HG02973 (cell line): ENCODE measurements around the gene UBE3B.
"Not testable (repeated sequence)": the region's sequence is repeated elsewhere in the genome, so short reads cannot be mapped to it uniquely, and the experiment has no call there.

Experiments used
- ATAC-seq: cut with Tn5 transposase; IDR thresholded peaks from one replicate; pipeline ENCODE4 v1.9.1; 2021; ENCODE audit warnings: moderate library complexity; ENCODE audit not compliant: unreplicated experiment

Gene UBE3B

DNA sequence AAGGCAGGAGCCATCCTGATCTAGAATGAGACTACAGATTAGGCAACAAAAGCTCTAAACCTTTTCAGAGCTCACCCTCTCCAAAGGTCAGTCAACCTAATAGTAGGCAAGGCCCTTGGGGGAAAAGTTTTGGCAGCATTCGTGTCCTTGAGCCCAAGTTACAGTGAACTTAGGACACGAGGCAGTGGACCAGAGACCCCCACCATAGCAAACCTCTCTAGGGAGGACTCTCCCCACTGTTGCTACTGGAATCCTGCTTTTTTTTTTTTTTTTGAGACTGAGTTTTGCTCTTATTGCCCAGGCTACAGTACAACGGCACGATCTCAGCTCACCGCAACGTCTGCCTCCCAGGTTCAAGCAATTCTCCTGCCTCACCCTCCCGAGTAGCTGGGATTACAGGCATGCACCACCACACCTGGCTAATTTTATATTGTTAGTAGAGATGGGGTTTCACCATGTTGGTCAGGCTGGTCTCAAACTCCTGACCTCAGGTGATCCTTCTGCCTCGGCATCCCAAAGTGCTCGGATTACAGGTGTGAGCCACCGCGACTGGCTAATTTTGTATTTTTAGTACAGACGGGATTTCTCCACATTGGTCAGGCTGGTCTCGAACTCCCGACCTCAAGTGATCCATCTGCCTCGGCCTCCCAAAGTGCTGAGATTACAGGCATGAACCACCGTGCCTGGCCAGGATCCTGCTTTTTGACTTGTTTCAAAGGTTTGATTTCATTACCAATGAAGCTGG, 3.7 kb upstream of the UBE3B start:
- ATAC-seq = not testable (repeated sequence)

- ATAC-seq = no peak
Observed at GRCh38 chr12:109475121-109475520, 2.3 kb upstream of the UBE3B start.

GRCh38 chr12:109475993-109476806, 1.2 kb upstream of the UBE3B start:
- ATAC-seq = no peak

DNA sequence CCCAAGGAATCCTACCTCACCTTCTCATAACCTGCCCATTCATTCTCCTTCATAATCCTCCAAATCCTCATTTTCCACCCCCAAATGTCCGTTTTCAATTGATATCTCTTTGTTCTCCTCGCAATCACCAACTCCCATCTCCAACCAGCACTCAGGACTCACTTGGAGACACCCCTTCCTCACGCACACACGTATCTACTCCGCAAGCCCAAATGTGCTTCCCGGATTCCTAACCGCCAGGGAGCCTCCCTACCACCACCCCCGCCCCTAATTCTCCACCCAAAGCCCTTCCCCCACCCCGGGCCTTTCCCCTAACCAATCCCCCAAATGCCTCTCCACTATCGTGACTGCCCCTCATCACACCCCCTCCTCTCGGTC, 638 bp upstream of the UBE3B start:
- no peak for ATAC-seq

GRCh38 chr12:109477963-109478315, 505 bp downstream of the UBE3B start:
- no peak for ATAC-seq

GRCh38 chr12:109479761-109480160, 2.3 kb downstream of the UBE3B start:
- no peak for ATAC-seq

- ATAC-seq = no peak
Observed at GRCh38 chr12:109480356-109480755, 2.9 kb downstream of the UBE3B start.

GRCh38 chr12:109481863-109482262, 4.4 kb downstream of the UBE3B start:
- ATAC-seq = no peak

DNA sequence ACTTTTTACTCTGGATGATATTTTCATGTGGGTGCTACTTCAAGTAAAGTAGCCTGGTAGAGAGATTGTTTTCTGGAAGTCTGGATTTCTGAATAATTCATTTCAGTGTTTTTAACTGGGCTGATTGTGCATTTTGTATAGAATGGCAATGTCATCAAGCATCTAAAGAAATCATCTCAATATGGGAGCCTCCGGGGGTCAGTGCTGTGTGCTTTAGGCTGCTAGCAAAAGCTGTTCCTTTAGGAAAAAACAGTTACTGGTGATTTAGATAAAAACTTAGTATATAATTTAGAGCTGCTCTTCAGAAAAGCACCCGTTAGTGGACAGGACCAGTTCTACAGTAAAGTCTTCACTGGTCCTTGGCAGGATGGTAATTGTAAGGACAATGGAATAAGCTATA, 5.1 kb downstream of the UBE3B start:
- no peak for ATAC-seq

DNA sequence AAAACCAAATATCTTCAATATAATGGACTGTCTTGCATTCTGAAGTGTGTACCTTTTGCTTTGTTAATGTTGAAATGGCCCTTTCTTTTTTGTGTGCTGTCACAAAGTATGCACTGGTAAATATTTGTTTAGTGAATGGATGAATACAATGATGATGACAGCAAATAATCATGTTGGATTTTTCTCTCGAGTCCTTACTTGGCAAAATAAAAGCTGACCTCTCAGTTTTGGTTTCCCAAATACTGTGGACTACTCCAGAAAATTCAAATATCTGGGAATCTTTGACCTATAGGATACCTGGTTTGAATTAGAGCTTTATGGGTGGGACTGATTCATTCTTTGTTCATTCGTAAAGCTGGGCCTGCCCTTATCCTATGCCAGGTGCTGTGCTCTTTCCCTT, 5.5 kb downstream of the UBE3B start:
- ATAC-seq = no peak

DNA sequence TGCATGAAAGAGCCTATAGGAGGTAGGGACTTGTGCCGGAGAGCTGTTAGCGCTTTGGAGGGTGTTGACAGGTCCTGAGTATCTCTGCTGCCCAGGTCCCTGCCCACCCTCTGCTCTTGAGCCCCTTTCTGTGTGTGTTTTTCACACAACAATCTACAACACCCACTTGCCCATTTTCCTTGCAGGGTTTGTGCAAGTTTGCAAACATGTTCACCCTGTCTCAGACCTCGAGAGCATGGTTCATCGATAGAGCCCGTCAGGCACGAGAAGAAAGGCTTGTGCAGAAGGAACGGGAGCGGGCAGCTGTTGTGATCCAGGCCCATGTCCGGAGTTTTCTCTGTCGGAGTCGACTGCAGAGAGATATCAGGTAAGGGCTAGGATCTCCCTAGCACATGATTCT, 5.9 kb downstream of the UBE3B start:
- no peak for ATAC-seq

- no peak for ATAC-seq
Observed at GRCh38 chr12:109485201-109485600, 7.8 kb downstream of the UBE3B start.

DNA sequence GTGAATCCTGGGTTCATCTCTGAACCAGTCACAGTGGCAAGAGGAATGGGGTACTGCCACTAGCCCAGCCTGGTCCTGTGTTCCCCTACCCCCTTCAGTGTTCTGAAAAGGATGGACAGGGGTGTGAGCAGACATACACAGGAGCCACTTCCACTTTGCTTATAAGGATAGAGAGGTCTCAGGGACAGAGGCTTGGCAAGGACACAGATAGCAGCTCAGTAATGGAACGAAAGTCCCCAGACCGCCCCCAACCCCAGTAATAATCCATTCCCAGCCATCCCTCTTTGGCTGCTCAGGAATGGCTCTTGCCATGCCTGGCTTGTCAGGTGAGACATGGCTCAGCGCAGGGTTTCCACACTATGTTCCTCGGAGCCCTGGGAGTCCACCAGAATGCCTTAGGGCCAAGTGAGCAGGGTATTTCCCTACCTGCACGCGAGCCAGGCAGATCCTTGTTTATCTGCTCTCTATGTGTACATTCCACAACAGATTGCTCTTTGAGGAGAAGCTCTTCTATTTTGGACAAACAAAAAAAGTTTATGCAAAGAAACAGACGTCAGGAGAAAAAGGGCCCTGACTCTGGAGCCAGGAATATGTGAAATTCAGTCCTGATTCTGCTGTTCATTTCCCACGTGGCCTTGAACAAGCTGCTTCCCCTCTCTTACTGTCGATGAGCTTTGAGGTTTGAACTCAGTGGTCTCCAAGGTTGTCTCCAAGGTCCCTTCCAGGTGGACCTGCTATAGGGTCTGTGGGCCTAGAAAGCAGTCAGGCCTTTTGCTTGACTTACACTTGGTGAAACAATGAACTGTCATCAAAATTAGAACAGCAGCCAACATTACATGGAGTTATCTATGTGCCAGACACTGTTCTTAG, 10.0 kb downstream of the UBE3B start:
- no peak for ATAC-seq

DNA sequence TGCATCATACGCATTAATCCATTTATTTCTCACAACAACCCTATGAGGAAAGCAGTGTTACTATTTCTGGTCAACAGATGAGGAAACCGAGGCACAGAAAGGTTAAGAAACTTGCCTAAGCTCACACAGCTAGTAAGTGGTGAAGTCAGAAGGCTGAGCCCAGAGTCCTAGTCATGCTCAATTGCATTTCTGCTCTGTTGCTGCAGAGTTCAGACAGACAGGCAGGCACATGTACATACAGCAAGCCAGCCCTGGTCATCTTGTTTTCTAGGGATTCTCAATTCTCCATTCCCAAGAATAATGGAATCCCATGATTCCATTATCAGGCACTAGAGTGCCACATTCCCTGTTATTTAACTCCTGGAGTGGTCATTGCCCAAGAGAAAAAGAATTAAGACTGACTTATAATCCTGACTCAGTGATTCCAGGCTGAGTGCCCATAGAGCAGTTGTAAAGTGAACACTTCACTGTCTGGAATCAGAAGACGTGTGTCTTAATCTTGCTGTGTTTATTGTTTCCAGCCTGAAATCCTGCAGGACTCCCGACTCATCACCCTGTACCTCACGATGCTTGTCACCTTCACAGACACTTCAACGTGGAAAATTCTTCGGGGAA, 10.7 kb downstream of the UBE3B start:
- ATAC-seq = no peak

DNA sequence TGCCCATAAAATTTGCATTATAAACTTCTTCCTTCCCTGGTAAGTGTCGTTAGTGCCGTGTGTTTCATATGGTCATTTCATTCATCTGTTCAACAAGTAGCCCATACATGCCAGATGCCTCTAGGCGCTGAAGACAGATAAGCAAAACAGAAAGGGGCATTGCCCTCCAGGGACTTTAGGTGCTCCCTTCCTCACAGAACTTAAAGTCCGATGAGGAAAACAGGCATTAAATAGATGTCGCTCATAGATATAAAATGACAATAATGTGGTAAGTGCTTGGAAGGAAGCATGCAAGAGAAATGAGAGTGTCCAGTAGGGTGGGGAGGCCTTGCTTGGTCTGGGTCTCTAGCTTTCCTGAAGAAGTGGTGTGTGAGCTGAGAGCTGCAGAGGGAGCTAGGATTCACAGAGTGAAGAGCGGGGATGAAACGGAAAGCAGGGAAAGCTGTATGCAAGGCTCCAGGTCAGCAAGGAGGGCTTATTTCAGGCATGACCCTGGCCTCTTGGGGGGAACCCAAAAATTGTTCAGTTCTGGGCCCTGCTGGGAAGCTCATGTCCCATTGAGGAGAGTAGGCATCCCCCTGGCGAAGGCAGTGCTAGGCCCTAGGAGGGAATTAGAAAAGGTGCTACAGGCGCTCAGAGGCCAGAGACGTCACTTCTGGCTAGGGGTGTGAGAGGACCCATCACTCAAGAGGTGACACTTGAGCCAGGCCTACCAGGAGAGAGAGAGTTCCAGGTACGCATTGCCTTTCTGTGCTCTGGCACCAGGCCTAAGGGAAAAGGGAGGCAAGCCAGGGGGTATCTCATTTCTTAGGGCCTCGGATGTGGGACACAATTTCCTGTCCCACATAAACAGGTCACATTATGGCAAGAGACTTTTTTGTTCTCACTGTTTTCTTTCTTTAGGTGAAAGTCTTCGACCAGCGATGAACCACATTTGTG, 11.9 kb downstream of the UBE3B start:
- ATAC-seq = no peak

- ATAC-seq = no peak
Observed at GRCh38 chr12:109489955-109490565, 12.6 kb downstream of the UBE3B start.

DNA sequence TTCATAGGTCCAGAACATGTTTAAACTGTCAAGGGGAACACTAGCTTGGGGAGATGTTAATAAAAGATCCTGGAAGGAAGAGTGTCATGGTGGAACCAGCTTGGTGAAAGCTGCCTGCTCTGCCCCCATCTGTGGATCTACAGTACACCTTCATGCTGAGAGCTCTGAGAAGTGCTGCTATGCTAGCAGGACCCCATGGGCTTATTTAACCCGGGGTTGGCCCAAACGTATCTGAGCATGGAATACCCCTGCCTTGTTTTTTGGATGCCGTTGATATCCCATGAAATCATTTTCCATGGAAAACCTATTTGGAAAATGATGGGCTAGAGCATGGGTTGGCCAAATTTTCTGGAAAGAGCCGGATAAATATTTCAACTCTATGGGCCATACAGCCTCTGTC, 14.2 kb downstream of the UBE3B start:
- ATAC-seq = no peak

- ATAC-seq = no peak
Observed at GRCh38 chr12:109492371-109492770, 14.9 kb downstream of the UBE3B start.

GRCh38 chr12:109493090-109493489, 15.7 kb downstream of the UBE3B start:
- ATAC-seq = no peak

GRCh38 chr12:109493938-109494337, 16.5 kb downstream of the UBE3B start:
- ATAC-seq = no peak
